ENCODE results near the gene EPB41.
"Not testable (repeated sequence)": the region's sequence is repeated elsewhere in the genome, so short reads cannot be mapped to it uniquely, and the experiment has no call there.

- not testable (repeated sequence) for TF ChIP-seq CTCF (tag by site-specific recombination; IDR thresholded peaks at IDR 0.05); ZNF792 (tag by site-specific recombination; IDR thresholded peaks at IDR 0.05); ZSCAN18 (tag by site-specific recombination; IDR thresholded peaks at IDR 0.05); ZNF830 (tag by site-specific recombination; IDR thresholded peaks at IDR 0.05; ENCODE audit: low read depth); ZNF121 (tag by site-specific recombination; IDR thresholded peaks at IDR 0.05)
- TF ChIP-seq, protein P1, sequence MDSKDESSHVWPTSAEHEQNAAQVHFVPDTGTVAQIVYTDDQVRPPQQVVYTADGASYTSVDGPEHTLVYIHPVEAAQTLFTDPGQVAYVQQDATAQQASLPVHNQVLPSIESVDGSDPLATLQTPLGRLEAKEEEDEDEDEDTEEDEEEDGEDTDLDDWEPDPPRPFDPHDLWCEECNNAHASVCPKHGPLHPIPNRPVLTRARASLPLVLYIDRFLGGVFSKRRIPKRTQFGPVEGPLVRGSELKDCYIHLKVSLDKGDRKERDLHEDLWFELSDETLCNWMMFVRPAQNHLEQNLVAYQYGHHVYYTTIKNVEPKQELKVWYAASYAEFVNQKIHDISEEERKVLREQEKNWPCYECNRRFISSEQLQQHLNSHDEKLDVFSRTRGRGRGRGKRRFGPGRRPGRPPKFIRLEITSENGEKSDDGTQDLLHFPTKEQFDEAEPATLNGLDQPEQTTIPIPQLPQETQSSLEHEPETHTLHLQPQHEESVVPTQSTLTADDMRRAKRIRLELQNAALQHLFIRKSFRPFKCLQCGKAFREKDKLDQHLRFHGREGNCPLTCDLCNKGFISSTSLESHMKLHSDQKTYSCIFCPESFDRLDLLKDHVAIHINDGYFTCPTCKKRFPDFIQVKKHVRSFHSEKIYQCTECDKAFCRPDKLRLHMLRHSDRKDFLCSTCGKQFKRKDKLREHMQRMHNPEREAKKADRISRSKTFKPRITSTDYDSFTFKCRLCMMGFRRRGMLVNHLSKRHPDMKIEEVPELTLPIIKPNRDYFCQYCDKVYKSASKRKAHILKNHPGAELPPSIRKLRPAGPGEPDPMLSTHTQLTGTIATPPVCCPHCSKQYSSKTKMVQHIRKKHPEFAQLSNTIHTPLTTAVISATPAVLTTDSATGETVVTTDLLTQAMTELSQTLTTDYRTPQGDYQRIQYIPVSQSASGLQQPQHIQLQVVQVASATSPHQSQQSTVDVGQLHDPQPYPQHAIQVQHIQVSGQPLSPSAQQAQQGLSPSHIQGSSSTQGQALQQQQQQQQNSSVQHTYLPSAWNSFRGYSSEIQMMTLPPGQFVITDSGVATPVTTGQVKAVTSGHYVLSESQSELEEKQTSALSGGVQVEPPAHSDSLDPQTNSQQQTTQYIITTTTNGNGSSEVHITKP (tag by site-specific recombination; IDR thresholded peaks at IDR 0.05) = not testable (repeated sequence)
Observed at GRCh38 chr1:29150346-29150745, 236.0 kb downstream of the EPB41 start.
